Measurements from ENCODE around the gene AK2. TPM values are rescaled to one million over a fixed set of nuclear protein-coding genes. Genes with fewer than 3 reads are reported as not detected.

Gene AK2
- total RNA-seq, 1 experiment from 2014 or later = 159 TPM

DNA sequence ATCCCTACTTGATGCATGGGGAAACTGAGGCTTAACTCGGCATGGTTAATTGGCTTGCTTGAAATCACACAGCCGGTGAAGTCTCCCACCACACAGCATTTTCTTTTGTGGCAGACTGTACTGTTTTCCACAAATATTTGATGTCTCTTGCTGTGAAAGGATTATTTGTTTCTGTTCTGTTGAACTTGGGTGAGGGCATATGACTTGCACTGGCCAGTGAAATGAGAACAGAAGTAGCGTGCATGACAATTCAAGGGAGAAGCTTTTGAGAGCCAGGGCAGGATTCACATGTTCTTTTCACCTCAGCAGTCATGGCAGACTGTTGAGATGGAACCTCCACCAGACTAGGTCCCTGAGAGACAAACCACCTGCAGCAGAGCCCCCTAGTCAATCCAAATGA lies 11.7 kb upstream of the AK2 start:
- no peaks in the 10 kb centered on the region for H3K23me2 ChIP-seq (ENCODE audit: insufficient read length, low read depth, low read length, poor library complexity, severe bottlenecking)
- H3K56ac ChIP-seq (ENCODE audit: insufficient read length, low read depth, low read length) = no peak overlapping the region
- no peak overlapping the region for H3T11ph ChIP-seq (ENCODE audit: low read length)
- H3K9me3 ChIP-seq (ENCODE audit: control insufficient read depth, low read depth, low read length) = no peaks in the 10 kb centered on the region
- no peak overlapping the region for H2AFZ ChIP-seq (ENCODE audit: low read length)
- Mint-ChIP-seq H3K4me1 (peaks cover 10 to 17% of the 10 kb centered on the region in 2 experiments), H3K4me3 (no peak overlapping the region), H3K27me3 (ENCODE audit: low read depth) (peaks cover 4% of the 10 kb centered on the region; the same call in 1 of the 2 replicates), H3K27ac (no peak overlapping the region), H3K36me3 (ENCODE audit: insufficient read depth in 1 of 3, low read depth in 3 of 3) (peaks cover 3 to 7% (median 5%) of the 10 kb centered on the region in 3 experiments), H3K9me3 (peaks cover 12 to 13% of the 10 kb centered on the region in 2 experiments)
- H2BK20ac ChIP-seq (ENCODE audit: low read depth, low read length, poor library complexity, severe bottlenecking) = no peak overlapping the region
- H3K23ac ChIP-seq (ENCODE audit: insufficient read length, low read depth, low read length) = no peak overlapping the region
- H3K14ac ChIP-seq (ENCODE audit: insufficient read depth, low read length) = no peak overlapping the region
- DNase-seq = no peak
- no peaks in the 10 kb centered on the region for H3K79me2 ChIP-seq (ENCODE audit: insufficient read depth, low read length)
- no peak overlapping the region for H4K5ac ChIP-seq (ENCODE audit: insufficient read length, low read depth, low read length)
- no peak overlapping the region for H3K9ac ChIP-seq (ENCODE audit: extremely low read depth, insufficient read length, low read length)
- H3K27me3 ChIP-seq (ENCODE audit: insufficient read depth, low read length) = no peaks in the 10 kb centered on the region
- H4K91ac ChIP-seq (ENCODE audit: insufficient read length, low read depth, low read length) = no peak overlapping the region
- no peak overlapping the region for H4K8ac ChIP-seq (replicated peaks; ENCODE audit: insufficient read length, low read depth, low read length)
- H3K27ac ChIP-seq (ENCODE audit: insufficient read length, low read depth, low read length) = no peak overlapping the region
- no peak overlapping the region for H2BK5ac ChIP-seq (ENCODE audit: insufficient read length, low read length)
- no peak overlapping the region for H2BK120ac ChIP-seq (ENCODE audit: low read depth, low read length, poor library complexity, severe bottlenecking)
- H3K4me2 ChIP-seq (ENCODE audit: insufficient read depth, insufficient read length, low read length) = no peak overlapping the region
- H2BK12ac ChIP-seq (ENCODE audit: insufficient read length, low read depth, low read length) = no peak overlapping the region
- H2AK5ac ChIP-seq (ENCODE audit: insufficient read length, low read length) = no peak overlapping the region
- H3K79me1 ChIP-seq (ENCODE audit: insufficient read depth, low read depth, low read length, poor library complexity, severe bottlenecking) = no peaks in the 10 kb centered on the region
- no peak for TF ChIP-seq CTCF (conservative IDR thresholded peaks at IDR 0.05)
- no CpG with 5 or more reads among the region's 3 CpGs for WGBS (ENCODE audit: extremely low coverage, insufficient read length, low lambda C conversion rate)
- H4K20me1 ChIP-seq (ENCODE audit: control insufficient read depth, insufficient read depth, insufficient read length) = no peaks in the 10 kb centered on the region
- no peak overlapping the region for H3K4ac ChIP-seq (ENCODE audit: low read depth, low read length)
- no peak overlapping the region for H2BK15ac ChIP-seq (ENCODE audit: low read depth, low read length)
- H3K4me1 ChIP-seq (ENCODE audit: insufficient read depth, low read length) = peaks cover 4% of the 10 kb centered on the region; the same call in 1 of the 2 replicates
- no peak overlapping the region for H3K18ac ChIP-seq (ENCODE audit: insufficient read length, low read depth, low read length)
